ENCODE data around the gene SIGLEC11. TPM values are rescaled to one million over a fixed set of nuclear protein-coding genes. Genes with fewer than 3 reads are reported as not detected.

The SIGLEC11 gene
- polyA plus RNA-seq, 3 donors = 0.28 to 2.2 (median 0.67) TPM

GRCh38 chr19:49976496-49976895 lies 15.5 kb upstream of the SIGLEC11 start:
- Histone ChIP-seq H4K20me1 (ENCODE audit: insufficient read depth, low read length) (peaks cover 43% of the 10 kb centered on the region), H3K9ac (ENCODE audit: insufficient read depth, low read length, poor library complexity, severe bottlenecking) (no peak overlapping the region), H3K9me3 (replicated peaks in 1 of 2; ENCODE audit: control insufficient read depth in 1 of 2, insufficient read depth in 1 of 2, low read length in 2 of 2) (no peaks in the 10 kb centered on the region), H3K27me3 (ENCODE audit: control insufficient read depth in 2 of 2, insufficient read depth in 2 of 2, low read length in 2 of 2) (no peaks in the 10 kb centered on the region), H3K4me3 (replicated peaks in 1 of 3; ENCODE audit: low read depth in 2 of 3, low read length in 3 of 3) (no peak overlapping the region), H3K79me2 (ENCODE audit: insufficient read depth, low read length) (no peaks in the 10 kb centered on the region), H3K27ac (ENCODE audit: low read depth in 1 of 2, low read length in 2 of 2) (no peak overlapping the region), H3K4me1 (ENCODE audit: control insufficient read depth in 1 of 2, insufficient read depth in 2 of 2, low read length in 2 of 2) (peaks cover 28 to 33% of the 10 kb centered on the region in 2 donors), H3K36me3 (replicated peaks in 1 of 2; ENCODE audit: control insufficient read depth in 1 of 2, insufficient read depth in 2 of 2, low read length in 2 of 2) (peaks cover 51 to 76% of the 10 kb centered on the region in 2 donors), H2AFZ (ENCODE audit: insufficient read depth, low read depth, low read length, poor library complexity, severe bottlenecking) (no peak overlapping the region), H3K4me2 (replicated peaks; ENCODE audit: extremely low read depth, low read length, poor library complexity, severe bottlenecking) (no peak overlapping the region)
- Mint-ChIP-seq H3K4me1 (peaks cover 22% of the 10 kb centered on the region), H3K36me3 (peaks cover 73 to 81% of the 10 kb centered on the region in 2 donors), H3K9me3 (peaks cover 0 to 4% (median 0%) of the 10 kb centered on the region in 7 donors), H3K4me3 (no peak overlapping the region), H3K27me3 (ENCODE audit: low read depth in 3 of 3) (peaks cover 1 to 10% (median 6%) of the 10 kb centered on the region in 3 donors), H3K27ac (peak overlapping the region in 1 of 7 donors; percentile 65)
- intact Hi-C loops (cut with micrococcal nuclease) = no loop called here
- 100% methylated on average over 2 of the region's 3 CpGs for WGBS (ENCODE audit: insufficient coverage)
- no peak for TF ChIP-seq CTCF (IDR thresholded peaks at IDR 0.05)
- no peak for DNase-seq

GRCh38 chr19:49975051-49975450 lies 14.1 kb upstream of the SIGLEC11 start:
- DNase-seq = no peak
- no peak overlapping the region for H3K4me2 ChIP-seq (replicated peaks; ENCODE audit: extremely low read depth, low read length, poor library complexity, severe bottlenecking)

More at GRCh38 chr19:49975051-49975450, 14.1 kb upstream of the SIGLEC11 start:
- peak overlapping the region in 1 of 7 donors; percentile 24 for H3K27ac Mint-ChIP-seq
- Histone ChIP-seq H4K20me1 (ENCODE audit: insufficient read depth, low read length) (peaks cover 43% of the 10 kb centered on the region), H3K9ac (ENCODE audit: insufficient read depth, low read length, poor library complexity, severe bottlenecking) (no peak overlapping the region), H3K79me2 (ENCODE audit: insufficient read depth, low read length) (no peaks in the 10 kb centered on the region), H3K9me3 (replicated peaks in 1 of 2; ENCODE audit: control insufficient read depth in 1 of 2, insufficient read depth in 1 of 2, low read length in 2 of 2) (no peaks in the 10 kb centered on the region), H3K4me3 (replicated peaks in 1 of 3; ENCODE audit: low read depth in 2 of 3, low read length in 3 of 3) (no peak overlapping the region), H3K27me3 (ENCODE audit: control insufficient read depth in 2 of 2, insufficient read depth in 2 of 2, low read length in 2 of 2) (no peaks in the 10 kb centered on the region), H3K36me3 (replicated peaks in 1 of 2; ENCODE audit: control insufficient read depth in 1 of 2, insufficient read depth in 2 of 2, low read length in 2 of 2) (peaks cover 49 to 61% of the 10 kb centered on the region in 2 donors), H2AFZ (ENCODE audit: insufficient read depth, low read depth, low read length, poor library complexity, severe bottlenecking) (no peak overlapping the region), H3K27ac (ENCODE audit: low read depth in 1 of 2, low read length in 2 of 2) (no peak overlapping the region), H3K4me1 (ENCODE audit: control insufficient read depth in 1 of 2, insufficient read depth in 2 of 2, low read length in 2 of 2) (peaks cover 31 to 40% of the 10 kb centered on the region in 2 donors)
- TF ChIP-seq CTCF (IDR thresholded peaks at IDR 0.05) = no peak
- H3K4me1 Mint-ChIP-seq = peaks cover 25% of the 10 kb centered on the region
- no peak overlapping the region for H3K4me3 Mint-ChIP-seq
- peaks cover 63 to 67% of the 10 kb centered on the region in 2 donors for H3K36me3 Mint-ChIP-seq
- 100% methylated on average over 4 of the region's 7 CpGs for WGBS (ENCODE audit: insufficient coverage)
- H3K27me3 Mint-ChIP-seq (ENCODE audit: low read depth in 3 of 3) = peaks cover 1 to 12% (median 6%) of the 10 kb centered on the region in 3 donors
- H3K9me3 Mint-ChIP-seq = peaks cover 0 to 4% (median 0%) of the 10 kb centered on the region in 7 donors
- intact Hi-C loops (cut with micrococcal nuclease) = no loop called here

All from CD14-positive monocyte (primary cell).